GM12878 (cell line): ENCODE measurements around the gene CARD19. TPM values are rescaled to one million over a fixed set of nuclear protein-coding genes. Genes with fewer than 3 reads are reported as not detected.

Experiments
- ATAC-seq: fragments of 200-7000 bp; cut with Tn5 transposase; 3 replicates; pipeline ENCODE4 v1.9.1; 2020; ENCODE audit warnings: mild to moderate bottlenecking, moderate library complexity
- BruUV-seq: library from RNA; stranded (reverse); fragments of 400-500 nt; replicated peaks from 2 replicates; lab custom pipeline; 2021; lab: Mats Ljungman, UMichigan
- CTCF ChIA-PET: fragments of 300-600 bp; sonication (Branson Sonifier 250); formaldehyde crosslinking; extraction: SDS; loops from one replicate; lab custom pipeline; 2021; ENCODE audit warnings: inconsistent platforms; lab: Yijun Ruan, JAX
- POLR2A ChIA-PET: fragments of 350-600 bp; formaldehyde crosslinking; extraction: SDS; loops from one replicate; lab custom pipeline; 2021; ENCODE audit warnings: inconsistent platforms; lab: Charles Lee
- RAD21 ChIA-PET: fragments of 300-600 bp; sonication (Branson Sonifier 250); formaldehyde crosslinking; loops from one replicate; lab custom pipeline; 2023; ENCODE audit warnings: antibody characterized with exemption; ENCODE audit not compliant: unreplicated experiment; lab: Charles Lee
- SMC1A ChIA-PET: fragments of 300-600 bp; sonication (Branson Sonifier 250); formaldehyde crosslinking; loops from one replicate; lab custom pipeline; 2023; ENCODE audit not compliant: unreplicated experiment, uncharacterized antibody; lab: Charles Lee
- DNase-seq: peaks from one replicate; pipeline ENCODE4 v3.0.0-alpha.2; 2011; ENCODE audit warnings: low read depth, low spot score
- FAIRE-seq: peaks from 3 replicates; lab custom pipeline; 2011; peaks lifted over from hg19 to GRCh38; lab: Jason Lieb, UNC
- H2AFZ ChIP-seq: 2 replicates; pipeline ENCODE4 v1.6.0; 2011; ENCODE audit warnings: low read depth, low read length, control low read depth; ENCODE audit not compliant: control insufficient read depth
- H3K27ac ChIP-seq: 2 replicates; pipeline ENCODE4 v1.5.1; 2011; ENCODE audit warnings: control low read depth; ENCODE audit not compliant: control insufficient read depth, insufficient read depth
- H3K27me3 ChIP-seq, 2 experiments: replicated peaks in 1 of 2; 2 replicates each; pipeline versions ENCODE4 v1.6.0 to v1.6.1; 2011; ENCODE audit warnings: low read length in 1 of 2; ENCODE audit not compliant: control insufficient read depth in 2 of 2, insufficient read depth in 2 of 2
- H3K36me3 ChIP-seq, 2 experiments: 2 replicates each; pipeline ENCODE4 v1.5.1; 2011; ENCODE audit warnings: low read length in 1 of 2; ENCODE audit not compliant: control insufficient read depth in 2 of 2, insufficient read depth in 2 of 2
- H3K4me1 ChIP-seq: 2 replicates; pipeline ENCODE4 v1.6.1; 2011; ENCODE audit warnings: mild to moderate bottlenecking, low read length, moderate library complexity, mixed read lengths; ENCODE audit not compliant: control insufficient read depth, insufficient read depth
- H3K4me2 ChIP-seq: 2 replicates; pipeline ENCODE4 v1.6.0; 2011; ENCODE audit warnings: control low read depth; ENCODE audit not compliant: control insufficient read depth, insufficient read depth
- H3K4me3 ChIP-seq: fragments of 200-600 bp; sonication (generic); 2 replicates; pipeline ENCODE4 v1.5.1; 2016
- H3K79me2 ChIP-seq: 2 replicates; pipeline ENCODE4 v1.6.0; 2011; ENCODE audit warnings: low read length; ENCODE audit not compliant: control insufficient read depth, insufficient read depth
- H3K9ac ChIP-seq: 2 replicates; pipeline ENCODE4 v1.8.0; 2011; ENCODE audit warnings: low read length, control low read depth, mixed read lengths; ENCODE audit not compliant: control insufficient read depth, insufficient read depth
- H3K9me3 ChIP-seq: replicated peaks from 3 replicates; pipeline ENCODE4 v1.5.1; 2011; ENCODE audit warnings: mild to moderate bottlenecking, low read length; ENCODE audit not compliant: control insufficient read depth, insufficient read depth
- H4K20me1 ChIP-seq: 2 replicates; pipeline ENCODE4 v1.6.0; 2011; ENCODE audit not compliant: control insufficient read depth, insufficient read depth
- E4F1 ChIP-seq: fragments of 450-650 bp; IDR thresholded peaks from 2 replicates; pipeline ENCODE4 v1.6.1; 2018; ENCODE audit warnings: borderline replicate concordance, mild to moderate bottlenecking; ENCODE audit not compliant: partially characterized antibody
- LARP7 ChIP-seq: fragments of 450-650 bp; IDR thresholded peaks from 2 replicates; pipeline ENCODE4 v1.6.1; 2017; ENCODE audit warnings: mild to moderate bottlenecking
- RUNX3 ChIP-seq: IDR thresholded peaks from 2 replicates; pipeline ENCODE4 v1.6.1; 2012; ENCODE audit warnings: low read length, inconsistent platforms
- ZNF384 ChIP-seq: IDR thresholded peaks from 2 replicates; pipeline ENCODE4 v1.6.1; 2012; ENCODE audit warnings: low read depth, mild to moderate bottlenecking, low read length, improper control_type of control experiment, borderline replicate concordance
- WGBS: methylation state at CpG from one replicate; pipeline ENCODE4 v1.1.6; 2016; ENCODE audit warnings: low lambda C conversion rate; ENCODE audit not compliant: insufficient replicate concordance, insufficient coverage; ENCODE audit errors: missing lambda C conversion rate; 5-methylcytosine and 5-hydroxymethylcytosine counted together
- in situ Hi-C: fragments of 300-500 bp; cut with MboI; formaldehyde crosslinking; loops from 9 replicates; pipeline ENCODE4 v1.14.3; 2018; ENCODE audit warnings: mixed read lengths
- intact Hi-C: fragments of 100-400 bp; cut with micrococcal nuclease; formaldehyde crosslinking; loops from one replicate; pipeline ENCODE4 v1.14.2; 2022; ENCODE audit not compliant: unreplicated experiment
- polyA plus RNA-seq, 11 experiments: library from polyadenylated mRNA; depleted of rRNA in 4 of 11; unstranded in 6 of 11; stranded (reverse) in 5 of 11; fragments of >200 nt; fragmentation: Nextera tagmentation in 4 of 11; fragmentation: Illumina TruSeq in 1 of 11; extraction: Ambion mirVana in 4 of 11; extraction: Trizol in 1 of 11; gene quantifications; 1 replicate in 1 of 11; 2 replicates in 10 of 11; pipeline versions ENCODE4 v1.2.1 to v1.2.3, GENCODE V29; 2011 to 2016; ENCODE audit warnings: inconsistent platforms in 2 of 11, missing spikeins in 2 of 11, low read depth in 1 of 11
- total RNA-seq, 4 experiments: library from RNA; depleted of rRNA in 3 of 4; stranded (reverse); fragments of >200 nt in 3 of 4; fragmentation: Illumina TruSeq in 1 of 4; extraction: Trizol in 1 of 4; gene quantifications; 2 replicates each; pipeline versions ENCODE4 v1.2.1 to v1.2.3, GENCODE V29; 2013 to 2021

Gene CARD19
- total and polyA plus RNA-seq, 10 of the 15 experiments (the other 5 are each of a cell fraction or from before 2014, with no cell fraction given), result 0.61 to 41.6 (median 19.9) TPM

GRCh38 chr9:93091056-93091452 is 5.0 kb upstream of the CARD19 start:
- no peak overlapping the region for H3K9ac ChIP-seq
- ChIA-PET POLR2A (interaction anchor here (0.6 to 3.3 kb wide), 7 partner anchors 9 to 103 kb away, joined by 3 to 13 read pairs (median 3); no protein-coding TSS in a partner anchor), RAD21 (no interaction called here), SMC1A (interaction anchor here (3.1 kb wide), 1 partner anchor 31 kb away, joined by 14 read pairs; no protein-coding TSS in a partner anchor), CTCF (interaction anchor here (1.2 to 1.9 kb wide), 2 partner anchors 18 to 26 kb away, joined by 4 to 10 read pairs; no protein-coding TSS in a partner anchor)
- H3K4me2 ChIP-seq, result peak overlapping the region; percentile 95; the same call in 1 of the 2 replicates
- peak overlapping the region; percentile 10; the same call in 1 of the 2 replicates for H3K4me3 ChIP-seq
- no peaks in the 10 kb centered on the region for H3K27me3 ChIP-seq
- in situ Hi-C loops, result no loop called here
- peaks cover 45% of the 10 kb centered on the region for H3K4me1 ChIP-seq
- no peaks in the 10 kb centered on the region; the same call in 1 of the 2 replicates for H3K79me2 ChIP-seq
- no peaks in the 10 kb centered on the region for H4K20me1 ChIP-seq
- ATAC-seq (no peak), DNase-seq (no peak), FAIRE-seq (no peak)
- intact Hi-C loops, result loop anchor here (5.0 kb wide), 1 partner anchor 89 kb away; no protein-coding TSS in a partner anchor
- H3K9me3 ChIP-seq, result peaks cover 9% of the 10 kb centered on the region
- TF ChIP-seq RUNX3 (no peak), ZNF384 (no peak), E4F1 (no peak), LARP7 (no peak)
- TF ChIP-seq, all 136 proteins: peak for 0
- BruUV-seq, result no TSS peak
- WGBS, result 90% methylated on average over 4 of the region's 4 CpGs
- Histone ChIP-seq H3K36me3 (peaks cover 0 to 5% of the 10 kb centered on the region in 2 experiments; a peak in 1 of 4 replicates), H3K27ac (peak overlapping the region; percentile 70), H2AFZ (no peak overlapping the region)
